ENCODE data around the gene PNMA6E. TPM values are rescaled to one million over a fixed set of nuclear protein-coding genes. Genes with fewer than 3 reads are reported as not detected.

Gene PNMA6E
- total and polyA plus RNA-seq, 2 of the 13 experiments (the other 11 are each of a cell fraction or from before 2014, with no cell fraction given), result not detected

GRCh38 chrX:153366878-153367538, 34.1 kb downstream of the PNMA6E start:
- no TSS peak for BruUV-seq (replicated peaks)
- H3K27ac ChIP-seq (ENCODE audit: extremely low read length, insufficient read depth, low read length), result no peak overlapping the region
- FAIRE-seq, result no peak
- TF ChIP-seq ZNF792 (CRISPR knock-in tag; IDR thresholded peaks at IDR 0.05) (no peak), ZNF740 (CRISPR knock-in tag; IDR thresholded peaks at IDR 0.05) (no peak), ZFP82 (CRISPR knock-in tag; IDR thresholded peaks at IDR 0.05; ENCODE audit: borderline replicate concordance) (no peak), DBP (CRISPR knock-in tag; IDR thresholded peaks at IDR 0.05; ENCODE audit: not compliant biosample characterization) (no peak), FOXP4 (CRISPR knock-in tag; IDR thresholded peaks at IDR 0.05) (no peak), ZNF501 (CRISPR knock-in tag; IDR thresholded peaks at IDR 0.05) (no peak), FOXK1 (CRISPR knock-in tag; IDR thresholded peaks at IDR 0.05; ENCODE audit: borderline replicate concordance, low read depth) (no peak), NFAT5 (CRISPR knock-in tag; IDR thresholded peaks at IDR 0.05) (no peak), GMEB2 (CRISPR knock-in tag; IDR thresholded peaks at IDR 0.05; ENCODE audit: low read depth) (no peak), ZSCAN30 (CRISPR knock-in tag; IDR thresholded peaks at IDR 0.05) (no peak), ZNF775 (CRISPR knock-in tag; IDR thresholded peaks at IDR 0.05; ENCODE audit: borderline replicate concordance) (no peak), GRHL1 (CRISPR knock-in tag; conservative IDR thresholded peaks at IDR 0.05) (no peak)

More at GRCh38 chrX:153366878-153367538, 34.1 kb downstream of the PNMA6E start:
- DNase-seq (ENCODE audit: low spot score) (no peak), ATAC-seq (no peak)
- POLR2A ChIA-PET, result no interaction called here
- no peak overlapping the region for H3K9ac ChIP-seq (ENCODE audit: insufficient read depth, low read depth, low read length)
- CTCF ChIA-PET (ENCODE audit: low intra/inter-chr PET ratio, low total read pairs), result no interaction called here
- no peaks in the 10 kb centered on the region for H4K20me1 ChIP-seq (ENCODE audit: insufficient read depth, low read length)
- in situ Hi-C loops (cut with HindIII; ENCODE audit: extremely low pct_ligation_motif_present, low pct_unique_long_range_greater_than_20kb), result no loop called here
- H3K36me3 ChIP-seq (replicated peaks in 1 of 2; ENCODE audit: control insufficient read depth in 1 of 2, insufficient read depth in 2 of 2, low read length in 2 of 2), result no peaks in the 10 kb centered on the region
- no peaks in the 10 kb centered on the region for H3K4me1 ChIP-seq (ENCODE audit: insufficient read depth, low read length)
- H3K79me2 ChIP-seq (ENCODE audit: insufficient read depth, low read length), result no peaks in the 10 kb centered on the region
- 36% methylated on average over 5 of the region's 5 CpGs for WGBS (ENCODE audit: low lambda C conversion rate)
- no peak overlapping the region for H3K4me3 ChIP-seq (replicated peaks in 1 of 3; ENCODE audit: insufficient read depth in 1 of 3, low read depth in 2 of 3, low read length in 3 of 3)
- no peak overlapping the region for H2AFZ ChIP-seq (ENCODE audit: low read length)
- no peaks in the 10 kb centered on the region for H3K9me3 ChIP-seq (ENCODE audit: low read length)
- no peak overlapping the region for H3K4me2 ChIP-seq (ENCODE audit: low read depth, low read length)
- intact Hi-C loops (cut with micrococcal nuclease; ENCODE audit: unreplicated experiment), result no loop called here
- no peaks in the 10 kb centered on the region for H3K27me3 ChIP-seq (ENCODE audit: control insufficient read depth in 1 of 2, insufficient read depth in 2 of 2, low read length in 2 of 2)

Data from HepG2 (cell line).